PFSK-1 (cell line): ENCODE measurements around the gene KAT5.

Source experiments
- FOXP2 ChIP-seq: optimal IDR thresholded peaks from 2 replicates; pipeline ENCODE3; 2011; ENCODE audit warnings: borderline replicate concordance, control low read depth, inconsistent platforms; ENCODE audit not compliant: insufficient read depth; ENCODE audit errors: extremely low read length, extremely low read depth
- POLR2AphosphoS5 ChIP-seq: IDR thresholded peaks from 2 replicates; pipeline ENCODE4 v1.6.1; 2012; ENCODE audit warnings: low read depth, mild to moderate bottlenecking, control low read depth, low read length, moderate library complexity
- REST ChIP-seq, 2 experiments: IDR thresholded peaks; 2 replicates each; pipeline versions ENCODE4 v1.6.1 to v1.8.0; 2011 to 2012; ENCODE audit warnings: low read depth in 2 of 2, low read length in 2 of 2, control low read depth in 1 of 2, inconsistent platforms in 1 of 2, mild to moderate bottlenecking in 1 of 2, moderate library complexity in 1 of 2; ENCODE audit not compliant: insufficient read depth in 1 of 2
- SIN3A ChIP-seq: IDR thresholded peaks from 2 replicates; pipeline ENCODE4 v1.6.1; 2012; ENCODE audit warnings: mild to moderate bottlenecking, low read length, moderate library complexity, borderline replicate concordance; ENCODE audit not compliant: insufficient read depth
- TAF1 ChIP-seq: IDR thresholded peaks from 2 replicates; pipeline ENCODE4 v1.6.1; 2012; ENCODE audit warnings: low read length, control low read depth, borderline replicate concordance; ENCODE audit not compliant: insufficient read depth

KAT5 gene

DNA sequence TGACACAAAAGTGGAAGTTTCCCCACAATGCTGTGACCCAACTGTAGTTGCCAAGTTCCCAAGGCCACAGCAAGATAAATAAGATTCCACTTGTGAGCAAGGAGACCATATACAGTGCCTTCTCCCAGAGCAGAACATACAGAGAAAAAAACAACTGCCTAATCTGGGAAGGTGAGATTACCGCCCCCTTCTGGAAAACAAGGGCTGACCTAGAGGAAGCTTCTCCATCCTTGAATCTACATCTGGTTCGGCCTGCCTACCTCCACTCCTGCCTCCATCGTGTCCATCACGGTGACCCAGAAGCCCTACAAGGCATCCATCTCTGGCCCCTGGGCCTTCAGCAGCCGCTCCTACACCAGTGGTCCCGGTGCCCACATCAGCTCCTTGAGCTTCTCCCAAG, 14.6 kb downstream of the KAT5 start:
- TF ChIP-seq SIN3A = no peak
- TF ChIP-seq POLR2AphosphoS5 = no peak
- no peak for TF ChIP-seq REST (IDR thresholded peaks at IDR 0.05; ENCODE audit: insufficient read depth in 1 of 2, low read depth in 2 of 2, low read length in 2 of 2)
- TF ChIP-seq FOXP2 = no peak
- no peak for TF ChIP-seq TAF1

- TF ChIP-seq REST (IDR thresholded peaks at IDR 0.05; ENCODE audit: insufficient read depth in 1 of 2, low read depth in 2 of 2, low read length in 2 of 2) (no peak), SIN3A (no peak), FOXP2 (no peak)
These were observed 15.8 kb downstream of the KAT5 start for GRCh38 chr11:65727865-65728264.

DNA sequence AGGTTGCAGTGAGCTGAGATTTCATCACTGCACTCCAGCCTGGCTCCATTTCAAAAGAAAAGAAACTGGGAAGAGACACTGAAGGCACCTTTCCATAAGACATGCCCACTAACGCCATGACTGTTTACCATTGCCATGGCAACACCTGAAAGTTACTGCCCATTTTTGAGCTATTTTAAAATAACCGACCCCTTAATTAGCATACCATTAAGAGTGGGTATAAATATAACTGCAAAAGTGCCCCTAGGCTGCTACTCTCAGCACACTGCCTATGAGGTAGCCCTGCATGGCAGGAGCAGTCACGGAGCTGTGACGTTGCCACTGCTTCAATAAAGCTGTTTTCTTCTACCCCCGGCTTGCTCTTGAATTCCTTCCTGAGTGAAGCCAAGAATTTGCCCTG, 18.4 kb downstream of the KAT5 start:
- TF ChIP-seq SIN3A (no peak), REST (IDR thresholded peaks at IDR 0.05; ENCODE audit: insufficient read depth in 1 of 2, low read depth in 2 of 2, low read length in 2 of 2) (no peak), FOXP2 (no peak), TAF1 (no peak), POLR2AphosphoS5 (no peak)

- no peak for TF ChIP-seq TAF1
- no peak for TF ChIP-seq REST (IDR thresholded peaks at IDR 0.05; ENCODE audit: insufficient read depth in 1 of 2, low read depth in 2 of 2, low read length in 2 of 2)
- TF ChIP-seq SIN3A = no peak
- no peak for TF ChIP-seq FOXP2
- TF ChIP-seq POLR2AphosphoS5 = no peak
These were observed 24.8 kb downstream of the KAT5 start for GRCh38 chr11:65736810-65737209.

DNA sequence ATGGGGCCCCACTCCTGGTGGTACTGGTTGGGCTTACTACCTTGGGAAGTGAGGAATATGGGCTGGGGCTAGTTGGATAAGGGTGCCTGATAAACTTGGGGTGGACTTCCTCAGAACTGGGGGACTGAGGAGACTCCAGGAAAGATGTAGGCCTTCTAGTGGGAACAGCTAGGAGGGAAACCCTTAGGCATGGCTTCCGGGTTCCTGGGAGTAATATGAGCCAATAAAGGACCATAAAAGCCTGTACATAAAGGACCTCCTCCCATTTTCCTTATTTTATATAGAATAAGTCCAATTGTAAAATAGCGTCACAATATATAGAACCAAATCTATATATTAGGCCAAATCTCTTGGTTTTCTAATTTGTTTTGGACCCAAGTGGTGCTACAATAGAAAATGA, 27.0 kb downstream of the KAT5 start:
- TF ChIP-seq POLR2AphosphoS5 (no peak), SIN3A (no peak), REST (IDR thresholded peaks at IDR 0.05; ENCODE audit: insufficient read depth in 1 of 2, low read depth in 2 of 2, low read length in 2 of 2) (no peak), FOXP2 (no peak), TAF1 (no peak)
